Activated CD8-positive, alpha-beta memory T cell treated with anti-CD3 and anti-CD28 coated beads, Interleukin-2, amount 50 U/mL, for 48 hours (primary cell): ENCODE data around the gene RDH5.

Experiments
- DNase-seq: peaks from one replicate; pipeline ENCODE4 v3.0.0-alpha.2; 2020

Gene RDH5, protein sequence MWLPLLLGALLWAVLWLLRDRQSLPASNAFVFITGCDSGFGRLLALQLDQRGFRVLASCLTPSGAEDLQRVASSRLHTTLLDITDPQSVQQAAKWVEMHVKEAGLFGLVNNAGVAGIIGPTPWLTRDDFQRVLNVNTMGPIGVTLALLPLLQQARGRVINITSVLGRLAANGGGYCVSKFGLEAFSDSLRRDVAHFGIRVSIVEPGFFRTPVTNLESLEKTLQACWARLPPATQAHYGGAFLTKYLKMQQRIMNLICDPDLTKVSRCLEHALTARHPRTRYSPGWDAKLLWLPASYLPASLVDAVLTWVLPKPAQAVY

DNA sequence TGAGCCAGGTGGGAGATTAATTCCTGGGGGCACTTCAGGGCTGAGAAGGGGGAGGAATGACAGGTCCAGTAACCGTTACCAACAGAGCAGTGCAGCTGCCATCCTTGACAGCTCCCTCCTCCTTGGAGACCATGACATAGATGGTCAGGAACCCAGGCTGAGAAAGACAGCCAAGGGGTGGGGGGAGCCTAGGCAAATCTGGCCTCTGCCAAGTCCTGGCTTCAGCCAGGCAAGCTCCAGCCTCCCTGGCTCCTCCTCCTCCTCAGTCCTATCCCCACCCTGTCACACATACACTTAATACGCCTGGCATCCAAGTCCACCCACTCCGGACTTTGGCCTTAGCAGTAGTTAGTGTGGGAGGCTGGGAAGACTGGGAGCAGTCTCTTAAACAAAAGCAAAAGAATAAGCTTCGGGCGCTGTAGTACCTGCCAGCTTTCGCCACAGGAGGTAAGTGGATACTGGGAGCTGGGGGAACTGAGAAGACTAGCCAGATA lies at the start of gene RDH5:
RDH5 (plus strand) TSS at position 323 of the 494 bp plus-strand sequence. CDS start 792 bp downstream, outside the sequence.
- no peak for DNase-seq

DNA sequence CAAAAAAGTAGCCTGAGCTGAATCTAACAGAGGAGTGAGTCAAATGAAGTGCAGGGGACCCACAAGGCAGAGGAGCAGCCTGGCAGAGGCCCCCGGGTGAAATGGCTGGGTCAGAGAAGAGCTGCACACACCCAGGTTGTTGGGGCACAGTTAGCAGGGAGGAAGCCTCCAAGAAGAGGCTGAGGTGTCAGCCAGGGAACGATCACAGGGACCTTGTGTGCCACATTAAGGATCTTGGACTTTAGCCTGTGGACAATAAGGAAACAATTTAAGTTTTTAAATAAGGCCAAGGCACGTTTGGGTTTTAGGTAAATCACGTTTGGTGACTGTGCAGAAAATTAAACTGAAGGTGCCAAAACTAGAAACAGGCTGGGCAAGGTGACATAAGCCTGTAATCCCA lies 48.4 kb upstream of the RDH5 start:
- DNase-seq = no peak

DNA sequence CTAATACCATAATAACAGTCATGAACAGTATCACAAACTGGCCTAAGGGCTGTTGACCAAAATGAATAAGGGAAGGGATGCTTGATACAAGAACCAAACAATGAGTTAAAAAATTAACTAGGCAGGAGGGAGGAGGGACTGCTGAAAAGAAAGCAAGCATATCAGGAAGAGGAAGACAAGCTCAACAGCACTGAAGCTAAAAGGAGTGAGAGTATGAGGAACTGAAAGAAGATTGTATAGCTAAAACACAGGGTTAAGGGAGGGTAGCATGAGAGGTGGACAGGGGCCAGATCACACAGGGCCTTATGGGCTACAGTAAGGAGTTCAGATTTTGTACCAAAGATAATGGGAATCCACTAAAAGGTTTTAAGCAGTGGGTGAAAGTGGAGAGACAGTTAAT lies 46.6 kb upstream of the RDH5 start:
- no peak for DNase-seq

DNA sequence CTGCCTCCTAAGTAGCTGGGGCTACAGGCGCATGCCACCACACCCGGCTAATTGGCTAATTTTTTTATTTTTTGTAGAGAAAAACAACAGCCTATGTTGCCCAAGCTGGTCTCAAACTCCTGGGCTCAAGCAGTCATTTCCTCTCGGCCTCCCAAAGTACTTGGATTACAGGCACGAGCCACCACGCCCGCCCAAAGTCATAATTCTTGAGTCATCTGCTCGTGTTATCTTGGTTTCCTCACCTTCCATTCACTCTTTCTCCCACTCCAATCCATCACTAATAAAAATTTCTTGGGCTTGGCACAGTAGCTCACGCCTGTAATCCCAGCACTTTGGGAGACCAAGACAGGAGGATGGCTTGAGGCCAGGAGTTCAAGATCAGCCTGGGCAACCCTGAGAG lies 44.5 kb upstream of the RDH5 start:
- DNase-seq = no peak

DNA sequence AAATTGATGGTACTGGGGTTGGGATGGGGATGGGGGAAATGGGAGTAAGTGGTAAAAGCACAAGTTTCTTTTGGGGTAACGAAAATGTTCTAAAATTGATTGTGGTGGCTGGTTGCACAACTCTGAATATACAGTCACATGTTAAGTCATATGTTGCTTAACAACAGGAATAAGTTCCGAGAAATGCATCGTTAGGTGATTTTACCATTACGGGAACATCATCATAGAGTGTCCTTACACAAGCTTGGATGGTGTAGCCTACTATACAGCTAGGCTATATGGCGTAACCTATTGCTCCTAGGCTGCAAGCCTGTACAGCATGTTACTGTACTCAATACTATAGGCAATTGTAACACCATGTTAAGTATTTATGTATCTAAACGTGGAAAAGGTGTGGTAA lies 43.5 kb upstream of the RDH5 start:
- no peak for DNase-seq

DNA sequence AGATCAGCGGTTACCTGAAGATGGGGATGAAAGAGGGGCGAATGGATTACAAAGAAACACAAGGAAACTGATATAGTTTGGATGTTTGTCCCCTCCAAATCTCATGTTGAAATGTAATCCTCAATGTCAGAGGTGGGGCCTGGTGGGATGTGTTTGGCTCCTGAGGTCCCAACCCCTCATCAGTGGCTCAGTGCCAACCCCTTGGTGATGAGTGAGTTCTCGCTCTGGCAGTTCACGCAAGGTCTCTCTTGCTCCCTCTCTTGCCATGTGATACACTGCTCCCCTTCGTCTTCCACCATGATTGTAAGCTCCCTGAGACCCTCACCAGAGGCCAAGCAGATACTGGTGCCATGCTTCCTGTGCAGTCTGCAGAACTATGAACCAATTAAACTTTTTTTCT lies 40.5 kb upstream of the RDH5 start:
- no peak for DNase-seq

DNA sequence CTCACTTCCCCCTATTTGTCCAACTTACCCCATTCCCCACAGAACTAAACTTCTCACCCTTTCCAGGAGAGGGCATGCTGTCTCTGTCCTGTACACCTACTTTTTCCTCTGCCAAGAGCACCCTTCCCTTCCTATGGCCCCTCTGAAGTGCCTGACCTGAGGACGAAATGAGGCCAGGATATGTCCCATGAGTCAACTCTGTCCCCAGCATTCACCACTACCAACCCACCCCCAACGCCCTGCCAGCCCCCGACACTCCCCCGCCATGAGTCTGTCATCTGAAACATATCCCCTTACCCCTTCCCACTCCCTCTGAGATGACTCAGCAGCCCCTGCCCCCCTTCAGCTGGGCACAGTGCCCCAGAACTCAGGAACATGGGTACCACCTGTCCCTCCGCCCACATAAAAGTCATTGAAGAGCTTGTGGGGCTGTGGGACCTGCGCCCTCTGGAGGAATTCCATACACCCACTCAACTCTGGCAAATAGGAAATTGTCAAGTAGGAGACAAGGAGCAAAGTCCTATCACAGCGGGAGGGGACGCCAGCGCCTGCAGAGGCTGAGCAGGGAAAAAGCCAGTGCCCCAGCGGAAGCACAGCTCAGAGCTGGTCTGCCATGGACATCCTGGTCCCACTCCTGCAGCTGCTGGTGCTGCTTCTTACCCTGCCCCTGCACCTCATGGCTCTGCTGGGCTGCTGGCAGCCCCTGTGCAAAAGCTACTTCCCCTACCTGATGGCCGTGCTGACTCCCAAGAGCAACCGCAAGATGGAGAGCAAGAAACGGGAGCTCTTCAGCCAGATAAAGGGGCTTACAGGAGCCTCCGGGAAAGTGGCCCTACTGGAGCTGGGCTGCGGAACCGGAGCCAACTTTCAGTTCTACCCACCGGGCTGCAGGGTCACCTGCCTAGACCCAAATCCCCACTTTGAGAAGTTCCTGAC lies 38.8 kb upstream of the RDH5 start:
- no peak for DNase-seq

DNA sequence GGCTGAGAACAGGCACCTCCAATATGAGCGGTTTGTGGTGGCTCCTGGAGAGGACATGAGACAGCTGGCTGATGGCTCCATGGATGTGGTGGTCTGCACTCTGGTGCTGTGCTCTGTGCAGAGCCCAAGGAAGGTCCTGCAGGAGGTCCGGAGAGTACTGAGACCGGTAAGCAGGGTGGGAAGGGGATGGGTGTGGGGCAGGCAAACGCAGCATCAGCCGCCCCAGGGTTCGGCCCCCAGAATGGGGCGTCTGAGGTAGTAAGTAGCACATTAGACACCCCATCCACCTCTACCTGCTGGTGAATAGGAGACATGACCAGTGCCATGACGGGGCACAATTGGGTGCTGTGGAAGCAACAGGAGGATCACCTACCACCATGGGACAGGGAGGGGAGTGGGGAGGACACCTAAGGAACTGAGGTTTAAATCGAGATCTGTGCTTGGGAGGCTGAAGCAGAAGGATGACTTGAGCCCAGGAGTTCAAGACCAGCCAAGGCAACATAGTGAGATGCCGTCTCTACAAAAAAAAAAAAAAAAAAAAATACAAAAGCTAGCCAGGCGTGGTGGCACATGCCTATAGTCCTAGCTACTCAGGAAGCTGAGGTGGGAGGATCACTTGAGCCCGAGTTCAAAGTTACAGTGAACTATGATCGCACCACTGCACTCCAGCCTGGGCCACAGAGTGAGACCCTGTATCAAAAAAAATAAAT lies 38.0 kb upstream of the RDH5 start:
- no peak for DNase-seq

DNA sequence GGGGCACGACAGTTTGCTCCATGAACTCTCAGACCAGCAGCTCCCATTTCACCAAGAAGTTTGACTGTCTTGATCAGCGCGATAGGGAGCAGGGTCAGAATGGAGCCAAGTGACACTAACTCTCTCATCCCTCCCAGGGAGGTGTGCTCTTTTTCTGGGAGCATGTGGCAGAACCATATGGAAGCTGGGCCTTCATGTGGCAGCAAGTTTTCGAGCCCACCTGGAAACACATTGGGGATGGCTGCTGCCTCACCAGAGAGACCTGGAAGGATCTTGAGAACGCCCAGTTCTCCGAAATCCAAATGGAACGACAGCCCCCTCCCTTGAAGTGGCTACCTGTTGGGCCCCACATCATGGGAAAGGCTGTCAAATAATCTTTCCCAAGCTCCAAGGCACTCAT lies 36.5 kb upstream of the RDH5 start:
- no peak for DNase-seq

DNA sequence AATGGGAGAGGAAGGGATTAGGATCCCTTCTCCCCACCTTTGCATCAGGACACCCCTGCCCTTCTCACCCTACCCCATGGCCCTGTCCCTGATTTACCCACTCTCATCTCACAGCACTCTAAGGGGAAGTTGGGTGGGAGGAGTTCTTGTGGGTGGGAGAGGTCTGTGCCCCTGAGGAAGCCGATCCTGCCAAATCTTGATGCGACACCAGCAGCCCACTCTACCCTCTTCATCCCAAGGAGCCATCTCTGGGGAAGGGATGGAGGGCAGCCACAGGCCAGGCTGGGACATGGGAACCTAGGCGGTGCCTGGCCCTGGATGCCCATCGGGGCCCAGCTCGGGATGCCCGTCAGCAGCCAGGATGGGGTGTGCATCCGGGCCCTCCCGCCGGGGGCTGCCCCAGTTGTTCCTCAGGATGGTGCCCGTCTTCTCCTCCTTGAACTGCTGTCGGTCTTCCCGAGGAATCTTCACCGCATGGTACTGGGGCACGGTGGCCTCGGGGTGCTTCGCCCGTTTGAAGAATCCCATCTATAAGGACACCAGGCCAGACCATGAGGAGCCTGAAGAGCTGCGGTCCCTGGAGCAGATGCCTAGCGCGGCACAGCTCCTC lies 35.3 kb upstream of the RDH5 start:
- DNase-seq = no peak

DNA sequence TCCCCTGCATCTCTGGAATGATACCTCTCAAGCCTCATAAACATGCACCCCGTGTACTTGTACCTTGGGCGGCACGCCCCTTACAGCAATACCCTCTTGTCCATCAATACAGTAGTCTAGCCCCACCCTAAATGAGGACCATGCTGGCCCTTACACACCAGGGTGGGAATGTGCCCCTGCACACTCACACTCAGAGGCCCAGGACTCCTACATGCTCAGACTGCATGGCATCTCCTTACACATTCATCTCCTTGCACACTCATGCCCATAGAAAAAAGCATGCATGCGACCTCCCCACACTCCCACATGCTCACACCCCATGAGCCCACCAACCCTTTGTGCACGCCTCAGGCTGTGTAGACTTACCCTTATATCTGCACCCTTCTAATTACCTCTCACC lies 34.5 kb upstream of the RDH5 start:
- DNase-seq = no peak

DNA sequence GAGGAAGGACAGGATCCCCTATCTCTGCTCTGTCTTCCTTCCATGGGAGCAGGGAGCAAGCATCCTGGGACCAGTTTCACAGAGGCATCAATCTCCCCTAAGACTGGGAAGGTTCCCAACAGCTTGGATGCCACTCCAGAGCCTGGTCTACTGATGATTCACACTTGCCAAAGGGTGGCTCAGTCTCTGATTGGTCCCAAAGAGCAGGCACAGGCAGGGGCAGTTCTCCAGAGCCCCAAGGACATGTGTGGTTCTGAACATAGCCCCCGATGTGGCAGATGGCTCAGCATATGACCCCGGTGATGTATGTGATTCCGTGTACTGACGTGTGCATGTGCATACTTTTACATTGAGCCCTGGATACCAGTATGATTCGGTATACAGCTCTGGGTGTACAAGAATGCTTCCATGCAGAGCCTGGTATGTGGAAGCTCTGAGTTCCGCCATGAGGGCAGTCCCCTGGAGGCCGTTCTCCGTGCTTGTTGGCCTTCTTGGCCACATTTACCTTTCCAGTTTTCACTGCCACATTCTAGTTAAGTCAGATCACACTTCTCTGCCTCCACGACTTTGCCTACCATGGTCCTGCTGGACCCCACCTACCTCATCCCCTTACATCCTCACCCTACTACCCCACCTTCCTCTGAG lies 33.7 kb upstream of the RDH5 start:
- no peak for DNase-seq

DNA sequence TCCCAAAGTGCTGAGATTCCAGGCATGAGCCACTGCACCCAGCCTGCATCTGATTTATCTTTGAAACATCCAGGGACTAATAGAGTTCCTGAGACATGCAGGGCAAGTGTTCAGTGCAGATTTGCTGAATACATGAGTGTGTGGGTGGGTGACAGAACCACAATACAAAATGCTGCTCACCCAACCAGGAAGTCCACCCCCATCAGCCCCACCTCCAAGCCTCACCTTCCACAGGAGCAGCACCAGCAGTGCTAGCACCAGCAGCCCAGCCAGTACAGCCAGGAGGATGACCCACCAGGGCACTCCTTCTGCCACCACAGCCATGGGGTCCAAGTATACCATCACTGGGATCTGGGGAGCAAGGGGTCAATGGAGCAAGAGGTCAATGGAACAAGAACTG lies 32.4 kb upstream of the RDH5 start:
- DNase-seq = no peak

DNA sequence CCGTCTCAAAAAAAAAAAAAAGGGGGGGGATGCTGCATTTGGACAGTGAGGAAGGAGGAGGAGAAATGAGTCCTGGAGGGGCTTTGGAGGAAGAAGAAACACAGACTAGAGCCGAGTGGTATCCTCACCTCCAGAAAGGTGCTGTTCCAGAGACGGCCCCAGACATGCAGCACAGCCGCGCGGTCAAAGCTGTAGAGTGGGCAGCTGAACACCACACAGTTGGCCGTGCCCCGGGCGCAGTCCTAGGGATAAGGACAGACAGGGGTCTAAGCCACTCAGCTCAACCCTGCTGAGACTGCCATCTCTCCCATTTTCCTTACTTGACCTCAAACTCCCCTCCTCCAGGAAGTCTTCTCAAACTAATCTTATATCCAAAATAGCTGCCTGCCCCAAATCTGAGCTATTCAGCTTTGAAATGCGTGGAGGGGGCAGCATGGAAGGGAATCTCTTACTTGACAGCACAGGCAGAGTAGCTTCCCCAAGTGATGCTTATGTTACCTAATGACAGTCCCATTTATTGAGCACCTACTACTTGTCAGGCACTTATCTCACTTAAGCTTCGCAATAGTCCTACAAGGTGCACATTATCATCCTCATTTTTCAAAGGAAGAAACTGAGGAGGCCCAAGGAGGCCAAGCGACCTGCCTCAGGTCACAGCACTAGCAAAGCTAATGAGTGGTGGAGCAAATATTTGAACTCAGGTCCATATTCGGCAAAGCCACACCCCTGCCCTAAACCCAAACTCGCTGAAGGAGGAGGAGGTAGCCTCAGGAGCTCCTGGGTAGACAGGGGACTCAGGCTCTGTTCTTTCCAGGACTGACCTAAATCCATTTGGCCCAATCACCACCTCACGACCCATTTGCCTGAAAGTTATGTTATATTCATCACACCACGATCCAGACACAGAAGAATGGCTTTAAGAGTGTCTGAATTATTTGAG lies 31.2 kb upstream of the RDH5 start:
- DNase-seq = no peak

DNA sequence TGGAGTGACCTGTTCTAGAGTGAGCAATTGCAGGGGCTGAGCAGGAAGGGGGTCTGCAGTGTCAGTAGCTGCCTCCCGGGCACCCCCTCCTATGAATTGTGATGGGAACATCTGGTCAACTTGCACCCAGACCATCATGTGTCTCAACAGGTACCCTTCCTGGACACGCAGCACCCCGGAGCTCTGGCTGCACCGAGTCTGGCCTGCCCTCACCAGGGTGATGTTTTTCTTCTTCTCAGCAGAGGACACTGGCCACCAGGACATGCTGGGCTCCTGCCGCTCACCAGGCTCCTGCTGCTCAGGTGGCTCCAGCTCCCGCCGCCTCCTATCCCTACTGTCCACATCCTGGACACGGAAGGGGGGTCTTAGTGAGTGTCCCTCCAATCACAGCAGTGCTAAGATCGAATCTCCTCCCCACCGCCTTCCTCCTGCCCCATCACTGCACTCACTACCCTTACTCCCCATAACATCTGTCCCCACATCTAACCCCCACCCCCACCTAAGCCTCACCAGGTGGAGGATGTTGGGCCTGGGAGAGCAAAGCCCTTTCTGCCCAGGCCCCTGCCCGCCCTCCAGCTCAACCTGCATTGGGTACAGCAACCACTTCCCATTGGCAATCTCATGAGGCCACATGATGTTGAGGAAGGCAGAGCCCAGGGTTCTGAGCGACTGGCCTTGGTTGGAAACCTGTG lies 27.4 kb upstream of the RDH5 start:
- DNase-seq = peak; percentile 28

DNA sequence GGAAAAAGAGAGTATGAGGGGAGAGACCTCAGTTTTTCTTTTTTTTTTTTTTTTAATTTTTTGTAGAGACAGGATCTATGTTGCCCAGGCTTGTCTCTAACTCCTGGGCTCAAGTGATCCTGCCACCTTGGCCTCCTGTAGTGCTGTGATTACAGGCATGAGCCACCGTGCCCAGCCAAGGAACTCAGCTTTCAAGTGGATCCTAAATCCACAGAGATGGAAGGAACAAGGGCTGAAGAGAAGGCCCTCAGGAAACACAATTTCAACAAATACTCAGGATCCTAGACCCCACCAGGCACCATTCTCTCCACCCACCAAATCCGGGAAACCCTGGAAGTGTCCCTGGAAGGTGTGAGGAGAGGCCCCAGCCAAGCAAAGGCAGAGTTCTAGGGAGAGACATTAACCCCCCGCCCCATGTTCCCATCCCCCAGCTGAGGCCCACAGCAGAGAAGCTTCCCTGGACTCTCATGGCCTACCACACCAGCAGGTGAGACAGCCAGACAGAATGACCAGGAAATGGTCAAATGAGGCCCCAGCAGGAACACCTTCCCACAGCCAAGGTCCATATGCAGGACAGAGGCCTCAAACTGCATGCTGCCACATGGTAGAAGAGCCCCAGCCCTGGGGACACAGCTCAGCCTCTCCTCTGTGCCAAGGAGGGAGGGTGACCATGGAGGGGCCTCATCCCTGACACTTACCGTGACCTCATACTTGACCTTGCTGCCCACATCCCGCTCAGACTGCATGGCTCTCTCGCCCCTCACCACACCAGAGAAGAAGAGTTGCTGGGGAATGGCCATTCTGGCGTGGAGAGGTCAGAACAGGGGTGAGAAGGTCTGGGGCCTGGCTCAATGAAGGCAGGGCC lies 26.6 kb upstream of the RDH5 start:
- peak; percentile 37 for DNase-seq

DNA sequence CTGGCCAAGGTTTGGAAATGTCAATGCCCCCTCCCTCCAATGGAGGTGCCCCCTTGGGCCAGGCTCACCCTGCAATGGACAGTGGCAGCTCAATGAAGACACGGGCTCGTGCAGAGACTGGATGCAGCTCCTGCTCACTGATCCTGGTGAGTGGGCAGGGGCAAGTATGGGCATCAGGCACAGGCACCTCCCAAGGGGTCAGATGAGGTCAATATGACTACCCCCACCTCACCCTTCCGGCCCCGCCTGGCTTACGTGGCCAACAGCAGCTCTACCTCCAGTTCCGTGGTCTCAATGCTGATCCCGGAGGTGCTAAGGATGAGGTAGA lies 26.0 kb upstream of the RDH5 start:
- DNase-seq = no peak

DNA sequence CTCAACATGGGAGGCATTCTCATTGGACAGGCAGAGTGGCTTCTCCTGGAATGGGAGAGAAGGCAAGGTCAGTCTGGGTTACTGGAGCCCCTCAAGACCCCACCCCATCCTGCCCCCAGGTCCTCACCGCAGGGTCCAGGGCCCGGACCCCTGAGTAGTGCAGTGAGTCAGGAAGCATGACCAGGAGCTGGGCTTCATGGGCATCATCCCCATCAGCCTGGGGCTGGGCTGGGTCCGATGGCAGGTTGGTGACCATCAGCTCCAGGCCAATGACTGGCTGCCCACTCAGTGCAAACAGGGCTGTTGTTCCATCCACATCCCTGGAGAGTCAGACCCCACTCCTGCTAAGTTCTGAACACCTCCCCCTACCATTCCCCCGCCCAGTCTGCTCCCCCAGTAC lies 25.5 kb upstream of the RDH5 start:
- no peak for DNase-seq

DNA sequence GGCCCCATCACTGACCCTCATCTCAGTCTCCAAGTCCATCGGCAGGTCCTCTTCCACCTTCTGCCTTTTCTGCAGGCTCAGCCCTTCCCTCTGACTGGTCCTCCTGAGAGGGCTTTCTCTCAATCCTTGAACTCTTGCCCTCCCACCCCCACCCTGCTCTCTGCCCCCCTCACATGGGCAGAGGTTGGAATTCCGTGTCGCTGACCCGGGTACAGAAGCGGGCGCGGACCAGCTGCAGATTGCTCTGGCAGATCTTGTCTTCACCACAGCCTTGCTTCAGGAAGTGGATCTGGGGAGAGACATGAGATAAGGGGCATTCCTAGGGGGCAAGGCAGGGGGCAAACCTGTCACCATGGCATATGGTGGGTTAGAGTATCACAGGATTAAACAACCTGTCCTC lies 24.8 kb upstream of the RDH5 start:
- peak; percentile 20 for DNase-seq

DNA sequence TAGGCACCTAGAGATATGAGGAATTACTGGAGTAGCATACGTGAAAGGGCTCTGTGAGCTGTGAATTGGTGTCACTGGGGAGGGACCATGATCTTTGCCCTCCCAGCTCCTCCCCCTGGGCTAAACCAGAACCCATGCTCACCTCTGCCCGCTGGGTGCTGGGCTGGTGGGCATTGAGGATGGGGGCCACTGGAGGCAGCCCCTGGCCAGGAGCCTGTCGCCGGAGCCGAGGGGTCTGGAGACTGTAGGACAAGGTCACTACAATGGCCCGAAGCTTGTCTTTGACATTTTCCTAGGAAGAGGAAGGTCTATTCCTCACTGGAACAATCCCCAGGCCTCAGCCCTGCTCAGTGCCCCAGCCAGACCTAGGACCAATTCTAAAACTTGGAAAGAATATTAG lies 24.1 kb upstream of the RDH5 start:
- no peak for DNase-seq
